DOHH2 (cell line): ENCODE results near the gene STK32C.

ENCODE experiments used
- H3F3A ChIP-seq: fragments of 200-600 bp; sonication (generic), shearing (Covaris generic); 2 replicates; pipeline ENCODE4 v1.6.0; 2016; ENCODE audit warnings: antibody characterized with exemption, mild to moderate bottlenecking; ENCODE audit not compliant: control insufficient read depth, insufficient read depth
- H3K27ac ChIP-seq: fragments of 200-600 bp; sonication (generic); 2 replicates; pipeline ENCODE4 v1.5.1; 2014; ENCODE audit warnings: low read depth, mild to moderate bottlenecking, low read length, moderate library complexity
- H3K27me3 ChIP-seq: fragments of 200-600 bp; sonication (generic); 2 replicates; pipeline ENCODE4 v1.6.1; 2014; ENCODE audit warnings: mild to moderate bottlenecking, low read length, mixed read lengths; ENCODE audit not compliant: control insufficient read depth
- H3K36me3 ChIP-seq: fragments of 200-600 bp; sonication (generic); 2 replicates; pipeline ENCODE4 v1.6.1; 2014; ENCODE audit warnings: mild to moderate bottlenecking, low read length, moderate library complexity, mixed read lengths; ENCODE audit not compliant: control insufficient read depth
- H3K4me1 ChIP-seq: fragments of 200-600 bp; sonication (generic); 2 replicates; pipeline ENCODE4 v1.6.1; 2014; ENCODE audit warnings: mild to moderate bottlenecking, low read length, mixed read lengths; ENCODE audit not compliant: control insufficient read depth
- H3K4me2 ChIP-seq: fragments of 200-600 bp; sonication (generic); 2 replicates; pipeline ENCODE4 v1.6.0; 2014; ENCODE audit warnings: mild to moderate bottlenecking, low read length, moderate library complexity
- H3K4me3 ChIP-seq: fragments of 200-600 bp; sonication (generic); 2 replicates; pipeline ENCODE4 v1.5.1; 2014; ENCODE audit warnings: mild to moderate bottlenecking, low read length, mixed read lengths
- H3K79me2 ChIP-seq: fragments of 200-600 bp; sonication (generic); 2 replicates; pipeline ENCODE4 v1.6.1; 2014; ENCODE audit warnings: mild to moderate bottlenecking, low read length, mixed read lengths; ENCODE audit not compliant: control insufficient read depth
- H3K9me2 ChIP-seq: fragments of 200-600 bp; sonication (generic); replicated peaks from 2 replicates; pipeline ENCODE4 v1.6.1; 2014; ENCODE audit warnings: mild to moderate bottlenecking, low read length, mixed read lengths; ENCODE audit not compliant: control insufficient read depth
- H3K9me3 ChIP-seq: fragments of 200-600 bp; sonication (generic); 2 replicates; pipeline ENCODE4 v1.6.1; 2014; ENCODE audit warnings: antibody characterized with exemption, low read length, mixed read lengths; ENCODE audit not compliant: control insufficient read depth, insufficient read depth
- H4K20me1 ChIP-seq: fragments of 200-600 bp; sonication (generic); 2 replicates; pipeline ENCODE4 v1.6.0; 2014; ENCODE audit warnings: low read depth, mild to moderate bottlenecking, antibody characterized with exemption, low read length, moderate library complexity; ENCODE audit not compliant: control insufficient read depth, insufficient read depth
- CTCF ChIP-seq: fragments of 200-600 bp; sonication (generic); IDR thresholded peaks from one replicate; pipeline ENCODE4 v1.5.1; 2014; ENCODE audit warnings: antibody characterized with exemption, mild to moderate bottlenecking, low read depth, low read length; ENCODE audit not compliant: poor library complexity, severe bottlenecking
- EZH2phosphoT487 ChIP-seq: fragments of 200-600 bp; sonication (generic); IDR thresholded peaks from 2 replicates; pipeline ENCODE4 v1.6.1; 2017; ENCODE audit warnings: borderline replicate concordance, mild to moderate bottlenecking, antibody characterized with exemption, low read length, moderate library complexity, mixed read lengths

The STK32C gene

GRCh38 chr10:132206806-132207535 is 100.8 kb downstream of the STK32C start:
- H3K27ac ChIP-seq, result no peak overlapping the region
- H3K4me2 ChIP-seq, result no peak overlapping the region
- TF ChIP-seq CTCF, result no peak
- TF ChIP-seq EZH2phosphoT487, result no peak
- H3K36me3 ChIP-seq, result no peaks in the 10 kb centered on the region
- H3K4me1 ChIP-seq, result no peaks in the 10 kb centered on the region
- no peaks in the 10 kb centered on the region for H4K20me1 ChIP-seq
- no peaks in the 10 kb centered on the region for H3K79me2 ChIP-seq
- no peaks in the 10 kb centered on the region for H3K9me2 ChIP-seq
- no peaks in the 10 kb centered on the region for H3K27me3 ChIP-seq
- no peaks in the 10 kb centered on the region for H3K9me3 ChIP-seq
- H3F3A ChIP-seq, result no peaks in the 10 kb centered on the region
- no peak overlapping the region for H3K4me3 ChIP-seq

GRCh38 chr10:132206377-132206745 is 101.4 kb downstream of the STK32C start:
- no peak overlapping the region for H3K4me3 ChIP-seq
- no peaks in the 10 kb centered on the region for H3K36me3 ChIP-seq
- no peaks in the 10 kb centered on the region for H3K79me2 ChIP-seq
- H3K4me2 ChIP-seq, result no peak overlapping the region
- no peaks in the 10 kb centered on the region for H3K4me1 ChIP-seq
- TF ChIP-seq EZH2phosphoT487 (no peak), CTCF (no peak)
- no peaks in the 10 kb centered on the region for H4K20me1 ChIP-seq
- no peaks in the 10 kb centered on the region for H3K9me2 ChIP-seq
- no peaks in the 10 kb centered on the region for H3K27me3 ChIP-seq
- H3F3A ChIP-seq, result no peaks in the 10 kb centered on the region
- no peaks in the 10 kb centered on the region for H3K9me3 ChIP-seq
- no peak overlapping the region for H3K27ac ChIP-seq

- H3K27me3 ChIP-seq, result no peaks in the 10 kb centered on the region
- no peaks in the 10 kb centered on the region for H4K20me1 ChIP-seq
- H3K4me1 ChIP-seq, result no peaks in the 10 kb centered on the region
- no peak for TF ChIP-seq CTCF
- no peak for TF ChIP-seq EZH2phosphoT487
- no peaks in the 10 kb centered on the region for H3K36me3 ChIP-seq
- no peaks in the 10 kb centered on the region for H3K9me3 ChIP-seq
- H3K79me2 ChIP-seq, result no peaks in the 10 kb centered on the region
- no peak overlapping the region for H3K27ac ChIP-seq
- no peaks in the 10 kb centered on the region for H3F3A ChIP-seq
- no peak overlapping the region for H3K4me2 ChIP-seq
- H3K9me2 ChIP-seq, result no peaks in the 10 kb centered on the region
- no peak overlapping the region for H3K4me3 ChIP-seq
Measured at GRCh38 chr10:132205650-132206376, 101.9 kb downstream of the STK32C start.
